HUES48 (cell line): Measurements from ENCODE around the gene OPCML.

Source experiments
- H3K27ac ChIP-seq: one replicate; pipeline ENCODE4 v1.7.0; 2013; ENCODE audit warnings: low read depth, low read length, inconsistent platforms
- H3K27me3 ChIP-seq: 2 replicates; pipeline ENCODE4 v1.6.1; 2013; ENCODE audit warnings: mild to moderate bottlenecking, low read length; ENCODE audit not compliant: control insufficient read depth, insufficient read depth
- H3K36me3 ChIP-seq: 2 replicates; pipeline ENCODE4 v1.6.1; 2013; ENCODE audit warnings: low read length; ENCODE audit not compliant: control insufficient read depth, insufficient read depth
- H3K4me1 ChIP-seq: 2 replicates; pipeline ENCODE4 v1.6.1; 2013; ENCODE audit warnings: mild to moderate bottlenecking, low read length; ENCODE audit not compliant: control insufficient read depth, insufficient read depth
- H3K4me3 ChIP-seq: 2 replicates; pipeline ENCODE4 v1.5.1; 2013; ENCODE audit warnings: mild to moderate bottlenecking, low read depth, low read length
- H3K9ac ChIP-seq: 2 replicates; pipeline ENCODE4 v1.6.1; 2013; ENCODE audit warnings: mild to moderate bottlenecking, low read depth, low read length, moderate library complexity
- H3K9me3 ChIP-seq: 2 replicates; pipeline ENCODE4 v1.6.1; 2013; ENCODE audit warnings: low read length; ENCODE audit not compliant: control insufficient read depth, insufficient read depth

The OPCML gene

DNA sequence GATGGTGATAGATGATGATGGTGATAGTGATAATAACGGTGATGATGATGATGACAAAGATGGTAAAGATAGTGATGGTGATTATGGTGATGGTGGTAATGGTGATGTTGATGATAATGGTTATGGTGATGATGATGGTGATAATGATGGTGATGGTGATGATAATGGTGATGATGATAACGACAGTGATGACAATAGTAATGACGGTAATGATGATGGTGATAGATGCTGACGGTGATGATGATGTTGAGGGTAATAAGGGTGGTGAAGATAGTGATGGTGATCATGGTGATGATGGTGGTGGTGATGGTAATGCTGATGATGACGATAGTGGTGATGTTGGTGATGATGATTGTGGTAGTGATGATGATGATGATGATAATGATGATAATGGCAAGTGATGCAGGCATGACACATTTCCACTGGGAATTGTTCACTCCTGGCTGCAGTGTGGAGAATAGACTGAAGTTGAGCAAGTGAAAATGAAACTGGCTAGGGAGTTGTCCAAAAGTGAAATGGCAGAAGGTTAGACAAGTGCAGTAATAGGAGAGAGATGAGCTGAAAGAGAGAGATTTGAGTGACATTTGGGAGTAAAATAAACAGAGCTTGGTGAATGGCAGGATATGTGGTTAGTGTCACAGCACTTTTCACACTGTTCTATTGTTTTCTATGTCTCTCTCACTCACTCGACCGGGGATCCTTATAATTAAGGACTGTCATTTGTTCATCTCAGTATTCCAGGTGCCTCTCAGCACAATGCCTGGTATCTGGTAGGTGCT is 992.5 kb downstream of the OPCML start:
- no peak overlapping the region for H3K9ac ChIP-seq
- no peaks in the 10 kb centered on the region for H3K27me3 ChIP-seq
- no peak overlapping the region for H3K27ac ChIP-seq
- no peaks in the 10 kb centered on the region for H3K9me3 ChIP-seq
- H3K4me1 ChIP-seq: peaks cover 3% of the 10 kb centered on the region; the same call in 1 of the 2 replicates
- no peaks in the 10 kb centered on the region for H3K36me3 ChIP-seq
- no peak overlapping the region for H3K4me3 ChIP-seq

DNA sequence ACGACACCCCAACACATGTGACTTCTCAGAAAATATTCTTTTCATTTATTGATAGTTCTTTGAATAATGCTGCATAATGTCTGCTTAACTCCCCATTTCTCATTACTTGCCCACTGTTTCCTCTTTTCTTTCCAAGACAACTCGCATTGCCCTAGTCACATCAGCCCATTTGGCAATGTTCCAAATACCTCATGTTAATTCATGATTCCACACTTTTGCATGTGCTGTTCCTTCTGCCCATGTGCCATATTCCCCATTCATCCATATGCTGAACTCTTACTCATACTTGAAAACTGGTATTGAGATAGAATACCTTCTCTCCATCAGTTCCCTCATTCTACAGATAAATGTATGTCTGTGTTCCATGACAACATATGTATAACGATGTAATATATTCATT is 993.7 kb downstream of the OPCML start:
- Histone ChIP-seq H3K27ac (no peak overlapping the region), H3K9me3 (no peaks in the 10 kb centered on the region), H3K4me1 (peaks cover 3% of the 10 kb centered on the region; the same call in 1 of the 2 replicates), H3K27me3 (no peaks in the 10 kb centered on the region), H3K4me3 (no peak overlapping the region), H3K9ac (no peak overlapping the region), H3K36me3 (no peaks in the 10 kb centered on the region)

DNA sequence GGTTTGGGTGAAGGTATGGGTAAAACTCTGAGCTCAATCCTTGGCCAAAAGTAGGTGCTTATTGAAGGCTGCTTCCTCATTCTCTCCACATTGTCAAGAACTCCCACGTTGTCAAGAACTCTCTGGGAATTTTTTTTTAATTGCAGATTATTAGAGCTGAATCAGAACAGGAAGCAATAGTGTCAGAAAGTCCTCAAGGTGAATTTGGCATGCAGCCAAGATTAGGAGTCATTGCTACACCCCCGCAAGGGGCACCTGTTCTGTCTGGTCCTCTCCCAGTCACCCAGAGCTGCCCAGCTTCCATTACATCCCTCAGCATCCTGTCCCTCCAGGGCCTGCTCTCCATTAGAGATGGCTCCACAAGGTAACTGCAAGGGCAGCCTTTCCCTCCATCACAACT is 996.5 kb downstream of the OPCML start:
- peaks cover 7% of the 10 kb centered on the region for H3K4me1 ChIP-seq
- no peaks in the 10 kb centered on the region for H3K27me3 ChIP-seq
- H3K9ac ChIP-seq: no peak overlapping the region
- no peak overlapping the region for H3K4me3 ChIP-seq
- no peaks in the 10 kb centered on the region for H3K9me3 ChIP-seq
- no peak overlapping the region for H3K27ac ChIP-seq
- no peaks in the 10 kb centered on the region for H3K36me3 ChIP-seq

DNA sequence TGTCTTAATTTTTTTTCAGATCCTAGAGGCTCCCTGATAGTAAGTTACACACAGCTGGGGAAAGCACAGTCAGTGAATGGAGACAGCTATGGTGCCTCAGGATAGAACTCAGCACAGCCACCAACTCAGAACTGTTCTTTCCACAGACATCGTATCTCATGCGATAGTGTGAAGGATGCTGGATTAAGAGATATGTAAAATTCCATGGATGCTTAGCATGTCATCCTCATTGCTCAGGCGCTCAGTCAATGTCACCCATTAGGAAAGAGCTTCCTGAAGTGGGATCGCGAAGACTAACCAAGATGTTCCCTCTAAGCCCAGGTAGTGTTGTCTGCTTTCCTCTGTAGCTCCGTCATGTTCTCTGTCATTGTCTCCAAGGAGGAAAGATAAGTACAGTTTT is 1000.4 kb downstream of the OPCML start:
- Histone ChIP-seq H3K9me3 (no peaks in the 10 kb centered on the region), H3K4me1 (peaks cover 6% of the 10 kb centered on the region; the same call in 1 of the 2 replicates), H3K27me3 (no peaks in the 10 kb centered on the region), H3K36me3 (no peaks in the 10 kb centered on the region), H3K27ac (no peak overlapping the region), H3K9ac (no peak overlapping the region), H3K4me3 (no peak overlapping the region)

DNA sequence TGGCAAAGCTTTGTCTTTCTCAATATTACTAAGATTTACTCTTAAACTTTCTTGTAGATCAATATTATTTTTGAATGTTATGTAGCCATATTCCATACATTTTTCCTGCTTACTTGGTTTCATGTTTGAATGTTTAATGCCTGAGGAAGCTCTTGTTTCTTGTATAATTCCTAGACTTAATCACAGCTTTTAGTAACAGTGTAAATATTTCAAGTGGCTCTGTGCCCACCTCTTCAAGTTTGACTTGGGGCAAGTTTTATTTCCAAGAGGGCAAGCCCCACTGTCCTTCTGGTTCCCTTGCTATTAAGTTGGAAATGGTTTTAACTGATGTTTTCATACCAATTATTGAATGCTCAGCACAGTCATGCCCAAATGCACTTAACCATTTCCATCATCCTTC is 1004.1 kb downstream of the OPCML start:
- Histone ChIP-seq H3K4me3 (no peak overlapping the region), H3K27ac (no peak overlapping the region), H3K9ac (no peak overlapping the region), H3K36me3 (no peaks in the 10 kb centered on the region), H3K9me3 (no peaks in the 10 kb centered on the region), H3K4me1 (peaks cover 6% of the 10 kb centered on the region; the same call in 1 of the 2 replicates), H3K27me3 (no peaks in the 10 kb centered on the region)

DNA sequence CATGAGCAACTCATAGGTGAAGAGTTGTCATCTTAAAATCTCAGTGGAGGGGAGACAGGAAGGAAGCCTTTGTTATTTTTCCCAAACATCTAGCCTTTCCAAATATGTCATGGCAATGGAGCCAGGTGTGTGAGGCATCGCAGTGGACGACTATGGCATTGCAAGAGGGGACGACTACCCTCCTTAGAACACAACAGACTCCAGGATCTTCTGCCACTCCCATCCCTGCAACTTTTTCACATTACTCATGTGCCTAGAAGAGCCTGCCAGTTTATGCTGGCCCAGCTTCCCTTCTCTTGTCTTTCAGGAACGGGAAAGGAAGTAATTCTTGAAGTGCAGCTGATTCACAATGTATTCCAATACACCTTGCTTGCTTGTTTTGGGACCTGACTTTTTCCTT is 1008.4 kb downstream of the OPCML start:
- Histone ChIP-seq H3K27ac (no peak overlapping the region), H3K4me3 (no peak overlapping the region), H3K36me3 (no peaks in the 10 kb centered on the region), H3K27me3 (no peaks in the 10 kb centered on the region), H3K4me1 (no peaks in the 10 kb centered on the region), H3K9ac (no peak overlapping the region), H3K9me3 (no peaks in the 10 kb centered on the region)

DNA sequence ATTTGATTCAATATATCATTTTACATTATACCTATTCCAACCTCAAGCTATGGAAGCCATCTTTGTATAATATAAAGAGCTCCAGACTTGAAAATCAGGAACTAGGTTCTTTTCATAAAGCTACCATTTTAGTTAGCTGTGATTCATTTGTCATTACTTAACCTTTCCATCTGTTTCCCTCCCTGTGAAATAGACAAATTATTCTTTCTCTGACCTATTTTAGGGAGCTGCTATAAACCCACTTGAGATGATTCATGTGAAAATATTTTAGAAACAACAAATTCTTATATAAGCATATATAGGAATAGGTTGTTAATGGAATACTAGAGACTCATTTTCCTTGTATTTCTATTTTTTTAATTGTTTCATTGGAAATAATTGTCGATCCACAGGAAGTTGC is 1012.1 kb downstream of the OPCML start:
- H3K27ac ChIP-seq: no peak overlapping the region
- no peak overlapping the region for H3K9ac ChIP-seq
- H3K36me3 ChIP-seq: no peaks in the 10 kb centered on the region
- H3K4me3 ChIP-seq: no peak overlapping the region
- H3K9me3 ChIP-seq: no peaks in the 10 kb centered on the region
- no peaks in the 10 kb centered on the region for H3K27me3 ChIP-seq
- H3K4me1 ChIP-seq: no peaks in the 10 kb centered on the region

DNA sequence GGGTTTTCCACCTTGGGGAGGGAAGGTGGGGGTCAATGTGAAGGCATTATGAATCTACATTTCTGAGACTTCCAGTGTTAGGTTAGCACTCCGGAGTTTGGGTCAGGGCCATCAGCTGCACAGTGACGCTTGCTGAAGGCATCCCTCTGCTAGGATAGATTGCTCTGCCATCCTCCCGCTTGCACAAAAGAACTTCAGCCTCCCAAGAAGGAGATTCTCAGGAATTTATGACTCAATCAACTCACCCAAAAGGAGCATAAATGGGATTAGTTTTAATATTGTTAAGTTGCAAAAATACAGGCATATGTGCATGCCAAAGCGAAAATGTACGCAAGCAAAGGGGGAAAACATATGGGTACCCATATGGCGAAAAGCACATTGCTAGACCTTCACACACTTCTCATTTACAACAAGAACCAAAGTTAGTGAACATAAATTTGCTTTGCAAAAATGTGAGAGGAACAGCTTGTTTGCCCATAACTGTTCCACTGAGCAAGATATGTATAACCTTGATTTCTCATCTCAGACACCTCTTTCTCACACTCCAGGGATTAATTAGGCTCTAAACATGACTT is 1013.0 kb downstream of the OPCML start:
- H3K36me3 ChIP-seq: no peaks in the 10 kb centered on the region
- H3K27me3 ChIP-seq: no peaks in the 10 kb centered on the region
- no peak overlapping the region for H3K27ac ChIP-seq
- no peak overlapping the region for H3K4me3 ChIP-seq
- H3K9ac ChIP-seq: no peak overlapping the region
- H3K9me3 ChIP-seq: no peaks in the 10 kb centered on the region
- H3K4me1 ChIP-seq: no peaks in the 10 kb centered on the region

DNA sequence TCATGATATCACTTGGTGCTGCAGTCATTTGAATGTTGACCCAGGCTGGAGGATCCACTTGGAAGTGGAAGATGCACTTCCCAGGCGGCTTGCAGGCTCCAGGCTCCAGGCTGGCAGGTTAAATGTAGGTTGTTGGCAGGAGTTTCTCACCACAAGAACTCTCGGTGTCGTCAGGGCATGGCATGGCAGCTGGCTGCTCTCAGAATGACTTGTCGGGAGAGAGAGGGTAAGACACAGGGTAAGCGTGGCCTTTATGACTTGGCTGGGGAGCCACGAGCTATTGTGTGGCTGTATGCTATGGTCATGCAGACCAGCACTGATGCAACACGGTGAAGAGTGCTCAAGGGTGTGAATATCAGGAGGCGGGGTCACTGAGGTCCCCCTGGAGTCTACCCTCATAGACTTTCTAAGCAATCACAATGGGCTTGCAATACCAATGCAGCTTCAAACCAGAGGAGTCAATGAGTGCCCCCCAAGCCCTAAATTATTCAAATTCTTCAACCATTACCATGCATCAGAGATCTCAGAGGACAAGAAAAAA is 1027.7 kb downstream of the OPCML start:
- Histone ChIP-seq H3K27ac (no peak overlapping the region), H3K36me3 (no peaks in the 10 kb centered on the region)

DNA sequence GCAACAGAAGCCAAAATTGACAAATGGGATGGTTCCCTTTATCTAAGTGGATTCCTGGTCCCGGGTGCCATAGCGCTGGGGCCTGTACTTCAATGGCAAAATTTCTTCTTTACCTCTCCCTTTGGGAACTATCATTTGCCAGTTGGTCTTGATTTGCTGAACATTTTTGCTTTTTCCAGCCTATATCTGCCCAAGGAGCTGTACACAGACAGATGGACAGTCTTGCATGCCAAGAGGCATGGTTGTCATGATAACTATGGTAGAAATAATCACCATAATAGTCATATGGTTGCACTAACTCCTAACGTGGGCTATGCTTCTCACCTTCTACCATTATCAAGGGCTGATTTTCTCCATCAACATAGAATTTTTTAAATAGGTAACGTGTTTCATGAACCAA is 1030.9 kb downstream of the OPCML start:
- H3K27ac ChIP-seq: no peak overlapping the region
- H3K9me3 ChIP-seq: no peaks in the 10 kb centered on the region
- H3K4me1 ChIP-seq: peaks cover 23% of the 10 kb centered on the region
- H3K36me3 ChIP-seq: no peaks in the 10 kb centered on the region
- no peak overlapping the region for H3K4me3 ChIP-seq
- H3K9ac ChIP-seq: no peak overlapping the region
- H3K27me3 ChIP-seq: no peaks in the 10 kb centered on the region

More for the DNA sequence above, 1027.7 kb downstream of the OPCML start:
- Histone ChIP-seq H3K27me3 (no peaks in the 10 kb centered on the region), H3K9me3 (peaks cover 12% of the 10 kb centered on the region; the same call in 1 of the 2 replicates), H3K4me3 (no peak overlapping the region), H3K9ac (no peak overlapping the region), H3K4me1 (peaks cover 23% of the 10 kb centered on the region)

DNA sequence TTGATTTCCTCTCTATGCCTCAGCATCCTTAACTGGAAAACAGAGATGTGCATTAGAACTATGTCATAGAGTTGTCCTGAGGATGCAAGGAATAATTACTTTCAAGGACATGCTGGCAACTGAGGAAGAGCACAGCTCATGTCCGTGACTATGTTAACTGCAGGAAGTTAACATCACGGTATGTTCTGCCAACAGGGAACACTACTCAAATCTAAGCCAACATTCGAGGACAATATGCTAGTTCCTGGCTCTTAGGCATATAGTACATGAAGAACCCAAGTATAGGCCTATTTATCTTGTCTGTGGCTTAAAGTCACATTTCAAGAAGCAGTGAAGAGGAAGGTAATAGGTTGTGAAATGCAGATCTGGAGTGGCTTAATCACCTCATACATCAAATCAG is 1032.6 kb downstream of the OPCML start:
- Histone ChIP-seq H3K4me1 (peaks cover 15% of the 10 kb centered on the region), H3K27ac (no peak overlapping the region), H3K27me3 (no peaks in the 10 kb centered on the region), H3K36me3 (no peaks in the 10 kb centered on the region), H3K9ac (no peak overlapping the region), H3K4me3 (no peak overlapping the region), H3K9me3 (no peaks in the 10 kb centered on the region)
